Caco-2 (cell line): ENCODE results near the gene EXOC1. TPM values are rescaled to one million over a fixed set of nuclear protein-coding genes. Genes with fewer than 3 reads are reported as not detected.

Source experiments
- BruUV-seq: library from RNA; stranded (reverse); fragments of 400-500 nt; replicated peaks from 2 replicates; lab custom pipeline; 2021; lab: Mats Ljungman, UMichigan
- CTCF ChIA-PET: fragments of 300-600 bp; sonication (Branson Sonifier 250); formaldehyde crosslinking; loops from one replicate; lab custom pipeline; 2022; ENCODE audit warnings: antibody characterized with exemption; lab: Charles Lee
- POLR2A ChIA-PET: fragments of 300-600 bp; sonication (Branson Sonifier 250); formaldehyde crosslinking; loops from one replicate; lab custom pipeline; 2022; ENCODE audit warnings: antibody characterized with exemption; lab: Charles Lee
- DNase-seq, 2 experiments: peaks; one replicate each; pipeline versions ENCODE4 v3.0.0 to v3.0.0-alpha.2; 2020 to 2022
- H3K27me3 ChIP-seq: replicated peaks from 2 replicates; pipeline ENCODE4 v1.6.0; 2011; ENCODE audit warnings: low read length; ENCODE audit not compliant: control insufficient read depth, insufficient read depth
- H3K36me3 ChIP-seq: 2 replicates; pipeline ENCODE4 v1.5.1; 2011; ENCODE audit warnings: low read length; ENCODE audit not compliant: control insufficient read depth, insufficient read depth
- H3K4me1 ChIP-seq: fragments of 250-450 bp; sonication (Bioruptor Pico); 2 replicates; pipeline ENCODE4 v1.5.1; 2020; ENCODE audit warnings: mild to moderate bottlenecking
- H3K4me3 ChIP-seq: 2 replicates; pipeline ENCODE4 v1.5.1; 2011; ENCODE audit warnings: low read depth, mild to moderate bottlenecking, control low read depth, low read length
- H3K9me3 ChIP-seq: fragments of 250-450 bp; sonication (Bioruptor Pico); 2 replicates; pipeline ENCODE4 v1.5.1; 2020; ENCODE audit warnings: mild to moderate bottlenecking, moderate library complexity
- H3K27ac Mint-ChIP-seq: one replicate; pipeline ENCODE4 v1.8.0; 2022; ENCODE audit warnings: mixed read lengths; ENCODE audit not compliant: unreplicated experiment
- H3K27me3 Mint-ChIP-seq: one replicate; pipeline ENCODE4 v1.8.0; 2022; ENCODE audit warnings: mixed read lengths; ENCODE audit not compliant: insufficient read depth, unreplicated experiment
- H3K36me3 Mint-ChIP-seq: one replicate; pipeline ENCODE4 v1.8.0; 2022; ENCODE audit warnings: mild to moderate bottlenecking, mixed read lengths; ENCODE audit not compliant: insufficient read depth, unreplicated experiment
- H3K4me1 Mint-ChIP-seq: one replicate; pipeline ENCODE4 v1.8.0; 2022; ENCODE audit warnings: low read depth, mixed read lengths; ENCODE audit not compliant: unreplicated experiment
- H3K4me3 Mint-ChIP-seq: one replicate; pipeline ENCODE4 v1.8.0; 2022; ENCODE audit warnings: mild to moderate bottlenecking, moderate library complexity, mixed read lengths; ENCODE audit not compliant: unreplicated experiment
- H3K9me3 Mint-ChIP-seq: one replicate; pipeline ENCODE4 v1.8.0; 2022; ENCODE audit warnings: mixed read lengths; ENCODE audit not compliant: unreplicated experiment
- intact Hi-C: fragments of 100-400 bp; cut with micrococcal nuclease; formaldehyde crosslinking; loops from one replicate; pipeline ENCODE4 v1.10.0; 2022; ENCODE audit not compliant: unreplicated experiment
- total RNA-seq: library from RNA; stranded (reverse); gene quantifications from 2 replicates; pipeline ENCODE4 v1.2.3, GENCODE V29; 2022
- TF ChIP-seq, protein P1 (sequence below), 2 experiments: fragments of 200-600 bp in 1 of 2; IDR thresholded peaks; 1 replicate in 1 of 2; 2 replicates in 1 of 2; pipeline versions ENCODE4 v1.5.1 to v1.8.0; 2011 to 2022; ENCODE audit warnings: antibody characterized with exemption in 1 of 2, control low read depth in 1 of 2, inconsistent platforms in 1 of 2, low read depth in 1 of 2, low read length in 1 of 2, mild to moderate bottlenecking in 1 of 2, moderate library complexity in 1 of 2; ENCODE audit not compliant: insufficient read depth in 1 of 2, severe bottlenecking in 1 of 2, unreplicated experiment in 1 of 2

The EXOC1 gene
- total RNA-seq, 1 experiment from 2014 or later, result 19.9 TPM

DNA sequence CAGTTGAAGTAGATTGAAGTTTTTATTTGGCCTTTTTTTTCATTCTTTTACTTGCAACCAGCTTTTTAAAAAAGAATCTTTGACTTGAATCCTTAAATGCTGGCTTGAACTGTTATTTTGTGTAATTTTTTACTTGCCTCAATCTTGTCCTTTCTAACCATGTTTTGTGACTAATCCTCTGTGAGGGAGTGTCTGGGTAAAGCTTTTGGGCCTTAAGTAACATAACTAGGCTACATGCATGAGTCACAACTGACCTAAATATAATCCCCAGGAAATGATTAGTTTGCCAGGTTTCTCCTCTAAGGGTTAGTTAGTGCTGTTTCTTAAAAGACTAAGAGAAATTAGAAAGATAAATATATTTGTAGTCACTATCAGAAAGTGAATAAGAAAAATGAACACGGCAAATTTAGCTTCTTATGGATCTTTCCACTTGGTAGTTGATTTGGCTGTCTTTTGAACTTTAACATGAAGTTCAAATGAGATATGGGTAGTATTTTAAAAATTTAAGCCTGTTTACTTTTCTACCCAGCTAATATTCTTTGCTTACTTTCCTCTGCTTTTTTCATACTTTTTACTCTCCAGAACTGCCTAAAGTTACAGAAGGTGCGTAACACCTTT lies 13.0 kb downstream of the EXOC1 start:
- H3K36me3 ChIP-seq, result no peaks in the 10 kb centered on the region; the same call in 1 of the 2 replicates
- BruUV-seq, result no TSS peak
- POLR2A ChIA-PET, result no interaction called here
- no peak for DNase-seq
- no peaks in the 10 kb centered on the region for H3K9me3 Mint-ChIP-seq
- no peaks in the 10 kb centered on the region for H3K9me3 ChIP-seq
- intact Hi-C loops, result loop anchor here (2.0 kb wide), 1 partner anchor 230 kb away; the partner anchor contains the start of gene NMU
- no peak overlapping the region for H3K4me3 ChIP-seq
- H3K4me3 Mint-ChIP-seq, result no peak overlapping the region
- CTCF ChIA-PET, result interaction anchor here (0.7 to 1.2 kb wide), 2 partner anchors 12 to 895 kb away, joined by 3 read pairs; partner anchors contain the start of gene EXOC1
- TF ChIP-seq, protein P1, sequence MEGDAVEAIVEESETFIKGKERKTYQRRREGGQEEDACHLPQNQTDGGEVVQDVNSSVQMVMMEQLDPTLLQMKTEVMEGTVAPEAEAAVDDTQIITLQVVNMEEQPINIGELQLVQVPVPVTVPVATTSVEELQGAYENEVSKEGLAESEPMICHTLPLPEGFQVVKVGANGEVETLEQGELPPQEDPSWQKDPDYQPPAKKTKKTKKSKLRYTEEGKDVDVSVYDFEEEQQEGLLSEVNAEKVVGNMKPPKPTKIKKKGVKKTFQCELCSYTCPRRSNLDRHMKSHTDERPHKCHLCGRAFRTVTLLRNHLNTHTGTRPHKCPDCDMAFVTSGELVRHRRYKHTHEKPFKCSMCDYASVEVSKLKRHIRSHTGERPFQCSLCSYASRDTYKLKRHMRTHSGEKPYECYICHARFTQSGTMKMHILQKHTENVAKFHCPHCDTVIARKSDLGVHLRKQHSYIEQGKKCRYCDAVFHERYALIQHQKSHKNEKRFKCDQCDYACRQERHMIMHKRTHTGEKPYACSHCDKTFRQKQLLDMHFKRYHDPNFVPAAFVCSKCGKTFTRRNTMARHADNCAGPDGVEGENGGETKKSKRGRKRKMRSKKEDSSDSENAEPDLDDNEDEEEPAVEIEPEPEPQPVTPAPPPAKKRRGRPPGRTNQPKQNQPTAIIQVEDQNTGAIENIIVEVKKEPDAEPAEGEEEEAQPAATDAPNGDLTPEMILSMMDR (IDR thresholded peaks at IDR 0.05; ENCODE audit: insufficient read depth in 1 of 2, low read depth in 1 of 2, low read length in 1 of 2, severe bottlenecking in 1 of 2, unreplicated experiment in 1 of 2), result no peak
- H3K4me1 ChIP-seq, result peaks cover 9% of the 10 kb centered on the region
- no peaks in the 10 kb centered on the region for H3K27me3 ChIP-seq
- H3K27ac Mint-ChIP-seq, result peak overlapping the region; percentile 53
- peaks cover 21% of the 10 kb centered on the region for H3K36me3 Mint-ChIP-seq
- H3K27me3 Mint-ChIP-seq, result no peaks in the 10 kb centered on the region
- peaks cover 10% of the 10 kb centered on the region for H3K4me1 Mint-ChIP-seq

GRCh38 chr4:55866973-55867574 lies 13.6 kb downstream of the EXOC1 start:
- Histone ChIP-seq H3K9me3 (no peaks in the 10 kb centered on the region), H3K27me3 (no peaks in the 10 kb centered on the region), H3K4me3 (no peak overlapping the region), H3K36me3 (no peaks in the 10 kb centered on the region; the same call in 1 of the 2 replicates), H3K4me1 (peaks cover 9% of the 10 kb centered on the region)
- intact Hi-C loops, result loop anchor here (1.0 to 2.0 kb wide), 3 partner anchors 230 to 555 kb away; partner anchors contain the start of gene NMU
- Mint-ChIP-seq H3K27me3 (no peaks in the 10 kb centered on the region), H3K36me3 (peaks cover 21% of the 10 kb centered on the region), H3K4me3 (no peak overlapping the region), H3K27ac (no peak overlapping the region), H3K4me1 (peaks cover 10% of the 10 kb centered on the region), H3K9me3 (no peaks in the 10 kb centered on the region)
- BruUV-seq, result no TSS peak
- peak in 1 of 2 experiments; percentile 41 for DNase-seq
- POLR2A ChIA-PET, result no interaction called here
- CTCF ChIA-PET, result interaction anchor here (0.5 kb wide), 1 partner anchor 66 kb away, joined by 5 read pairs; no protein-coding TSS in a partner anchor
- TF ChIP-seq, protein P1 (IDR thresholded peaks at IDR 0.05; ENCODE audit: insufficient read depth in 1 of 2, low read depth in 1 of 2, low read length in 1 of 2, severe bottlenecking in 1 of 2, unreplicated experiment in 1 of 2), result peak; percentile 62 to 77

GRCh38 chr4:55868581-55869090 lies 15.2 kb downstream of the EXOC1 start:
- Mint-ChIP-seq H3K36me3 (peaks cover 21% of the 10 kb centered on the region), H3K27ac (no peak overlapping the region), H3K9me3 (no peaks in the 10 kb centered on the region), H3K4me1 (peaks cover 10% of the 10 kb centered on the region), H3K4me3 (no peak overlapping the region), H3K27me3 (no peaks in the 10 kb centered on the region)
- ChIA-PET CTCF (no interaction called here), POLR2A (no interaction called here)
- H3K4me1 ChIP-seq, result peaks cover 9% of the 10 kb centered on the region
- TF ChIP-seq, protein P1 (IDR thresholded peaks at IDR 0.05; ENCODE audit: insufficient read depth in 1 of 2, low read depth in 1 of 2, low read length in 1 of 2, severe bottlenecking in 1 of 2, unreplicated experiment in 1 of 2), result no peak
- no peak for DNase-seq
- H3K9me3 ChIP-seq, result no peaks in the 10 kb centered on the region
- H3K4me3 ChIP-seq, result no peak overlapping the region
- H3K36me3 ChIP-seq, result no peaks in the 10 kb centered on the region; the same call in 1 of the 2 replicates
- no TSS peak for BruUV-seq
- no peaks in the 10 kb centered on the region for H3K27me3 ChIP-seq
- intact Hi-C loops, result no loop called here
